GM18517 (cell line): ENCODE results near the gene DAG1.

ENCODE experiments used
- ATAC-seq: cut with Tn5 transposase; IDR thresholded peaks from one replicate; pipeline ENCODE4 v1.9.1; 2021; ENCODE audit warnings: mild to moderate bottlenecking, moderate library complexity; ENCODE audit not compliant: unreplicated experiment

The DAG1 gene

GRCh38 chr3:49512781-49513355 lies 42.8 kb downstream of the DAG1 start:
- ATAC-seq: no peak

DNA sequence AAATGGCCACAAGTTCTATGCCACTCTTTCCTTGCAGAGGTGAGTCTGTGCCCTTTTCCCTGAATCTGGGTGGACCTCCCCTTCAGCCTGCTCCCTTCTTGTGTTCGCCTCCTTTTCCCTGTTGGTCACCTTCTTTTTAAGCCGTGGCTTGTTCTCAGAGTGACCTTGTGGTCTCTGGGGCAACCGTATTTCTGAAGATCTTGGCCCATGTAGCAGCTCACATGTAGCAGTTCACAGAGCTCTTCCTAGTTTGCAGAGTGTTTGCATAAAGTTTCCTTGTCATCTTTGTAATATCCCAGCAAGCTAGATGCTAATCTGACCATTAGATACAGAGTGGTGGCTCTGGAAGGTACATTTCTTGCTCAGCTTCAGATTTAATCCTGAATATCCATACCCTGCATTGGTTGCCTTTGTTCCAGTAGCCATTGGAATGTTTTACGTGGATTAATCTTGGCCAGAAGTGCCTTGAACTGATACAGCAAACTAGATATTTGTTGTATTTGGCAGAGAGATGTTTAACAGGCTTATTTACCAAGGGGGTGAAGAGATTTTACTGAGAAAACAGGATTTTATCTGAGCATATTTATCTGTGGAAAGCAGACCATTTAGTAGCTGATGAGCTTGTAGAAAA lies 43.5 kb downstream of the DAG1 start:
- ATAC-seq: no peak

- no peak for ATAC-seq
Observed at GRCh38 chr3:49518016-49518415, 47.9 kb downstream of the DAG1 start.

DNA sequence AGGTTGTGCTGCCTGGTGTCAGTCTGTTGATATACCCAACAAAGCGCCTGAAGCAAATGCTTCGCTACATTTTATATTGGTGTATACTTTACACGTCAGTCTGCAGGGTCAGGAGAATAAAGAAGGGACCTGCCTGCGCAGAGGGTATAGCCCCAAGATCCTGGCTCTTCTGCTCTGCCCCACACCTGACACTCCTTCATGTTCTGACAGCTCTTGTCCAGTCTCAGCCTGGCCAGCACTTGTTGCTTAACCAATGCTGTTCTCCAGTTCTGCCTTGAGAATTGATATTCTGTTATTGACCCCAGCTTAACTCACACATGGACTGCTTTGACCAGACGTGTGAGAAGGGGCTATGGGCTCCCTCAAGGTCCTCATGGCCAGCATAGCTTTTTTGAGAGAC lies 48.4 kb downstream of the DAG1 start:
- ATAC-seq: no peak

GRCh38 chr3:49519296-49519695 lies 49.2 kb downstream of the DAG1 start:
- no peak for ATAC-seq

DNA sequence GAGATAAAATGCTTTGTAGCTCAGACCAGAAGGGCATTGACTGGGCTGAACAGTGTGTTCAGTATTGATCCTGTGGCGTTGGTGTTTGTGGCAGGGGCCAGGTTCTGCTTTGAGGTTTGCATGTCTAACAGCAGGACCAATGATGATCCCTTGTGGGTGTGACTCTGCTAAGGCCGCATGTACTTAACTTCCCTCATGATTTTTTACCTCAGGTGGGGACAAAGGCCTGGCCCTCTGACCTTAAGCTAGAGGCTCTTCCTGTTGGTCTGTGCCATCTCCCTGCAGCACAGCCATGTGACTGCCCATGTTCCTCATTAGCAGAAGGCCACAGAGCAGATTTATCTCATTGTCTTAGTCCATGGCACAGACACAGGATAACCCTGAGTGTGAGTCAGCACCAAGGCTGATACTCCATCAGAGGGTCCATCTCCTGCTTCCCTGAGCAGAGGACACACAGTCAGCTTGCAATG lies 49.9 kb downstream of the DAG1 start:
- ATAC-seq: no peak

DNA sequence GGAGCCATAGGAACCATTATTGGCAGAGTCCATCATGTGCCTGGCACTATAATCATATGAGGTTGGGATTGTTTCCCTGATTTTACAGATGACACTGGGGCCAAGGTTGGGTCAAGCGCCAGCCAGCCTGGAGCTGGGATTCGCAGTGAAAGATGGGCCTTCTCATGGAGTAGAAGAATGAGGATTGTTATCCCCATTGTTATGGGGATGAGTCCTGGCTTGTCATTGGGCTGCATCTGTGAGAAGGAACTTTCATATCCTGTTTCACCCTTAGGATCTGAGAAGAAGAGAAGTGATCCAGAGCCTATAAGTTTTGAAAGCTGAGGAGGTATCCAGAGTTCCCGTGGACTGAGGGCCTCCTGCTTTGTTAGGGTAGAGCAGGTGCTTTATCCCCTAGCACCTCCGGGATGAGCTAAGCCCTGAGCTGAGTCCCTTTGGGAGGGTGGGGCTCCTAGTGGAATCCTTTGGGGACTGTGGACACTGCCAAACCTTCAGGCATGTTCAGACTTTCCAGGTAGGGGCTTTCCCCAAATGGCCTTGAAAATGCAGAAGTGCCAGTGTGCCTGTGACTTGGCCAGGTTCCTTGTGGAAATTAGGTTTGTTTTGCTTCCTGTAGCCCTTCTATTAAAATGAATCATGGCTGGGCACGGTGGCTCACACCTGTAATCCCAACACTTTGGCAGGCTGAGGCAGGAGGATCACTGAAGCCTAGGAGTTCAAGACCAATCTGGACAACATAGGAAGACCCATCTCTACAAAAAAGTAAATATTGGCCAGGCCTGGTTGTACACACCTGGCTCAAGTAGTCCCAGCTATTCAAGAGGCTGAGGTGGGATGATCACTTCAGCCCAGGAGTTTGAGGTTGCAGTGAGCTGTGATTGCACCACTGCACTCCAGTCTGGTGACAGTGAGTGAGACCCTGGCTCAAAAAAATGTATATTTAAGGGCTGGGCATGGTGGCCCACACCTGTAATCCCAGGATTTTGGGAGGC lies 54.0 kb downstream of the DAG1 start:
- ATAC-seq: no peak

GRCh38 chr3:49529567-49529966 lies 59.5 kb downstream of the DAG1 start:
- ATAC-seq: no peak

DNA sequence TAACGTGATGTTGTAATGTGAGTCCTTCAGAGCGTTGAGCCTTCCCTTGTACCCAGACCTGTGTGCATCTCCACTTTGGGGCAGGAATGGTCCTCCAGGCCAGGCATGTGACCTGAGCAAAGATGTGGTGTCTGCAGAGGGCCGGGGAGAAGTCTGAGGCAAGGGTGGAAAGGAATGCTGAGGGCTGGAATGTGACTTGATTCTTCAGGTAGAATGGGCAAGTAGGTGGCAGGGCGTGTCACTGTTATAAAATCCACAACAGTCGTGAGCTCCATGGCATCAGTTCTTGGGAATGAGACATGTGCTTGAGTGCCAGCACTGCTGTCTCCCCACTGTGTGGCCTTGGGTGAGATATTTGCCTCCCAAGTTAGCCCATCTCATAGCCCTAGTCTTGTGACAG lies 60.2 kb downstream of the DAG1 start:
- ATAC-seq: no peak

DNA sequence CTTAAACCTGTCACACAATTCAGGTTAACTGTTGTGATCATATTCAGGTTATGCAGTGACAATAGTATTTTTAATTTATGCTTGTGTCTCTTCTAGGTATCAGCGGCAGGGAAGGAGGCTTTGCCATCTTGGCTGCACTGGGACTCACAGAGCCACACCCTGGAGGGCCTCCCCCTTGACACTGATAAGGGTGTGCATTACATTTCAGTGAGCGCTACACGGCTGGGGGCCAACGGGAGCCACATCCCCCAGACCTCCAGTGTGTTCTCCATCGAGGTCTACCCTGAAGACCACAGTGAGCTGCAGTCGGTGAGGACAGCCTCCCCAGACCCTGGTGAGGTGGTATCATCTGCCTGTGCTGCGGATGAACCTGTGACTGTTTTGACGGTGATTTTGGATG lies 60.6 kb downstream of the DAG1 start:
- no peak for ATAC-seq

DNA sequence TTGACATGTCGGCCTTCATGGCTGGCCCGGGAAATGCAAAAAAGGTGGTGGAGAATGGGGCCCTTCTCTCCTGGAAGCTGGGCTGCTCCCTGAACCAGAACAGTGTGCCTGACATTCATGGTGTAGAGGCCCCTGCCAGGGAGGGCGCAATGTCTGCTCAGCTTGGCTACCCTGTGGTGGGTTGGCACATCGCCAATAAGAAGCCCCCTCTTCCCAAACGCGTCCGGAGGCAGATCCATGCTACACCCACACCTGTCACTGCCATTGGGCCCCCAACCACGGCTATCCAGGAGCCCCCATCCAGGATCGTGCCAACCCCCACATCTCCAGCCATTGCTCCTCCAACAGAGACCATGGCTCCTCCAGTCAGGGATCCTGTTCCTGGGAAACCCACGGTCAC lies 61.2 kb downstream of the DAG1 start:
- ATAC-seq: no peak

DNA sequence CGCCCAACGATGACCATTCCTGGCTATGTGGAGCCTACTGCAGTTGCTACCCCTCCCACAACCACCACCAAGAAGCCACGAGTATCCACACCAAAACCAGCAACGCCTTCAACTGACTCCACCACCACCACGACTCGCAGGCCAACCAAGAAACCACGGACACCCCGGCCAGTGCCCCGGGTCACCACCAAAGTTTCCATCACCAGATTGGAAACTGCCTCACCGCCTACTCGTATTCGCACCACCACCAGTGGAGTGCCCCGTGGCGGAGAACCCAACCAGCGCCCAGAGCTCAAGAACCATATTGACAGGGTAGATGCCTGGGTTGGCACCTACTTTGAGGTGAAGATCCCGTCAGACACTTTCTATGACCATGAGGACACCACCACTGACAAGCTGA lies 61.6 kb downstream of the DAG1 start:
- ATAC-seq: no peak

DNA sequence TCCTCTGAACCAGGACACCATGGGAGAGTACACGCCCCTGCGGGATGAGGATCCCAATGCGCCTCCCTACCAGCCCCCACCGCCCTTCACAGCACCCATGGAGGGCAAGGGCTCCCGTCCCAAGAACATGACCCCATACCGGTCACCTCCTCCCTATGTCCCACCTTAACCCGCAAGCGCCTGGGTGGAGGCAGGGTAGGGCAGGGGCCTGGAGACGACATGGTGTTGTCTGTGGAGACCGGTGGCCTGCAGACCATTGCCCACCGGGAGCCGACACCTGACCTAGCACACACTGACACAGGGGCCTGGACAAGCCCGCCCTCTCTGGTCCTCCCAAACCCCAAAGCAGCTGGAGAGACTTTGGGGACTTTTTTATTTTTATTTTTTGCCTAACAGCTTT lies 63.0 kb downstream of the DAG1 start:
- no peak for ATAC-seq

- ATAC-seq: no peak
Observed at GRCh38 chr3:49533786-49534519, 63.9 kb downstream of the DAG1 start.

DNA sequence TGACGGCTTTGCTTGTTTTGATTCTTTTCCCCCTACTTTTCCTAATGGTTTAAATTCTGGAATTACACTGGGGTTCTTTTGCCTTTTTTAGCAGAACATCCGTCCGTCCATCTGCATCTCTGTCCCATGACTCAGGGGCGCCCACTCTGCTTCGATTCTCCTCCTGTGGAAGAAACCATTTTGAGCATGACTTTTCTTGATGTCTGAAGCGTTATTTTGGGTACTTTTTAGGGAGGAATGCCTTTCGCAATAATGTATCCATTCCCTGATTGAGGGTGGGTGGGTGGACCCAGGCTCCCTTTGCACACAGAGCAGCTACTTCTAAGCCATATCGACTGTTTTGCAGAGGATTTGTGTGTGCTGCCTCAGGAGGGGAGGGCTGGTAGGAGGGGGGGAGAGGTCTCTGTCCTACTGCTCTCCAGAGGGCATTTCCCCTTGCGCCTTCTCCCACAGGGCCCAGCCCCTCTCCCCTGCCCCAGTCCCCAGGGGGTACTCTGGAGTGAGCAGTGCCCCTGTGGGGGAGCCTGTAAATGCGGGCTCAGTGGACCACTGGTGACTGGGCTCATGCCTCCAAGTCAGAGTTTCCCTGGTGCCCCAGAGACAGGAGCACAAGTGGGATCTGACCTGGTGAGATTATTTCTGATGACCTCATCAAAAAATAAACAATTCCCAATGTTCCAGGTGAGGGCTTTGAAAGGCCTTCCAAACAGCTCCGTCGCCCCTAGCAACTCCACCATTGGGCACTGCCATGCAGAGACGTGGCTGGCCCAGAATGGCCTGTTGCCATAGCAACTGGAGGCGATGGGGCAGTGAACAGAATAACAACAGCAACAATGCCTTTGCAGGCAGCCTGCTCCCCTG lies 64.7 kb downstream of the DAG1 start:
- ATAC-seq: no peak

DNA sequence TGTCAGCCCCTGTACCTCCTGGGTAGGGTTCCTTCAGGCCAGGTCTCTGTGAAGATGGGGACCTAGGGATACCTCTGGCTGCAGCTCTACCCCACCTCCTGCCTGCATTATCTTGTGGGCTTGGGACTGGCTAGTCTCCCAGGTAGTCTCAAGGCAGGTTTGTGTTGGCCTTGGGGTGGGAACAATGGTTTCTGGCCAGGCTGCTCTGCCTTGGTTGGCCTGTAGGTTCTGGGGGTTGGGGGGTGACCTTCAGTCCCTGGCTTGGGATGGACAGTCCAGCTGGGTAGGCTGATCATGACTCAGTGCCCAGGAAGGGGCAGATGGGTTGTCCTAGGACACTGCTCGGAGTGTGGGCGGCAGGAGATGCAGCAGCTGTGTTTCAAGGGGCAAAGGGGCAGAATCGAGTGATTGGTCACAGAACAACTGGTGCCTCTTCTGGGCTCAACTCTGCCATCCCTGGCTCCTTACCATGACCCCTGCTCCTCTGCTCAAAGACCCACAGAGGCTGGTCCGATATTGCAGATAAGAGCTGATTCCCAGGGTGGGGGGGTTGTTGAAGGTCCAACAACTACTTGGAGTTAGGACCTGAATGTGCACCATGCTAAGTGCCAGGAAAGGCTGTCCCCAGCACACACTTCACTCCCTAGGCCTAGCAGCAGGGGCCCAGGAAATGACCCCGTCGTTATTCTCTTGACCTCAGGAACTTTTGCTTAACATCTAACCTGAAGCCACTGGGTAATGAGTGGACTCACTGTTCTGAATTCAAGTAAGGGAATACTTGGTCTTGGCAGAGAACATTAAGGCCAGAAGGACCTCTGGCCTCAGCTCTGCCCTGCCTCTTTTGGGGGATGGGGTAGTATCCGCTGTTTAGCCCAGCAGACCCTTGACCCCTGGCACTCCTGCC lies 66.2 kb downstream of the DAG1 start:
- ATAC-seq: no peak

DNA sequence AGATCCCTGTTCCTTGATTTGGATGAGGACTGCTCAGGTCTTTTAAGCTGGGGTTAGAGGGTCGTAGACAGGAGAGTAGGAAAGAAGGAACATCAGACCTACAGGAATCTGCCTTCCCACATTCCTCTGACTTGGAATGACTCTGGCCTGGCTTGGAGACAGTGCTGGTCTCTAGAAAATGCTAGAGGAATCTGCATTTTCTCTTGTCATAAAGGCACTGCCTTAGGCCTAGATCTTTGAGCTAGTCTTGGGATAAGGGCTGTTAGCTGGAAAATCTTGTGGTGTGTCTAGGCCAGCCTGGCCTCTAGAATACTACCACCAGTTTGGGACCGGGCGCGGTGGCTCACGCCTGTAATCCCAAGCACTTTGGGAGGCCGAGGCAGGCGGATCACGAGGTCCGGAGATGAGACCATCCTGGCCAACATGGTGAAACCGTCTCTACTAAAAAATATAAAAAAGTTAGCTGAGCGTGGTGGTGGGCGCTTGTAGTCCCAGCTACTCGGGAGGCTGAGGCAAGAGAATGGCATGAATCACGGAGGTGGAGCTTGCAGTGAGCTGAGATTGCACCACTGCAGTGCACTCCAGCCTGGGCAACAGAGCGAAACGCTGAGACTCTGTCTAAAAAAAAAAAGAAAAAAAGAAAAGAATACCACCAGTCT lies 66.9 kb downstream of the DAG1 start:
- ATAC-seq: no peak

DNA sequence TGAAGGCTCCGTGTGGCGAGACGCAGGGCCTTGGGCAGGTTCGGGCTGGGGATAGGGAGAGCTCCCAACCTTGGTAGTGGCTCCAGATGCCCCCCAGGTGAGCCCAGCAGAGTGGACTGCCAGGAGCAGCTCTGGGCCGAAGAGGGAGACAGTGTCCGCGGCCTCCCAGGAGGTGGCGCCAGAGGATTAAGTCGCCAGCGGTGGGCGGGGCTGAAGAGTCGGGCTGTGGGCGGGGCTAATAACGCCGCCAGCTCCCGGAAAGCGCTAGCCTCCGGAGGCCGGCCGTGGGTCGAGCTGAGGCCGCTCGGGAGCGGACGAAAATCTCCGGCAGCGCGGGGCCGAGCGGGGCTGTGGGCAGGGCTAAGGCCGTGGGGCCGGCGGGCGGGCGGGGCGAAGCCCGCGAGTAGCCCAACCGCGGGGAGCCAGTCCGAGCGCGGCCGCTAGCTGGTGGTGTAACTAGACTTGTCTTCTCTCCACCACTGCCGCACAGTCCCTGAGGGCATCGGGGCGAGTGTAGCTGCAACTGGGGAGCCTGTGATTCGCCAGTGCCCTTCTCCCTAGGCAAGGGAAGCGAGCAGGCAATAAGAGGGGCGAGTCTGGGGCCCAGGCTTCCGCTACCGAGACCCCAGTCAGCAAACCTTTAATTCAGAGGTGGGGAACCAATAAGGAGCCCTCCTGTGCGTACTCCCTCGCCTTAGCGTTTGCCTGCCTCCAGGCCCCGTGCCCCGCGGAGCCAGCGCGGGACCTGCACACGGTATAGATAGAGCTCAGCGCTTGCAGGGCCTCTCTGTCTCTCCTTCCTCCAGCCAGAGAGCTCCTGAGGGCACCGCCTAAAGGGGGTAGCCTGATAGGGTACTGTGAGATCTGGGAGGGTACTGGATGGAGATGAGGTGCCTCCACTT lies 69.8 kb downstream of the DAG1 start:
- ATAC-seq: peak; percentile 80
